Loucy (cell line): ENCODE measurements around the gene STK39.
A peak's percentile ranks its signal among the peaks of the same experiment; 100 is the strongest.

Experiments used
- H2AFZ ChIP-seq: fragments of 200-600 bp; sonication (generic); 2 replicates; pipeline ENCODE4 v1.6.0; 2016; ENCODE audit warnings: antibody characterized with exemption, mild to moderate bottlenecking, low read length, moderate library complexity
- H3F3A ChIP-seq: fragments of 200-600 bp; 2 replicates; pipeline ENCODE4 v1.6.0; 2016; ENCODE audit warnings: antibody characterized with exemption, low read depth, mild to moderate bottlenecking
- H3K27me3 ChIP-seq: fragments of 200-600 bp; sonication (generic); 2 replicates; pipeline ENCODE4 v1.6.1; 2014; ENCODE audit warnings: low read length, mild to moderate bottlenecking; ENCODE audit not compliant: insufficient read depth, poor library complexity, severe bottlenecking
- H3K36me3 ChIP-seq: fragments of 200-600 bp; sonication (generic); 2 replicates; pipeline ENCODE4 v1.6.1; 2016; ENCODE audit warnings: low read length; ENCODE audit not compliant: insufficient read depth
- H3K4me1 ChIP-seq: fragments of 200-600 bp; sonication (generic); 2 replicates; pipeline ENCODE4 v1.5.1; 2014; ENCODE audit warnings: low read length, mild to moderate bottlenecking; ENCODE audit not compliant: insufficient read depth, poor library complexity, severe bottlenecking
- H3K4me2 ChIP-seq: fragments of 200-600 bp; sonication (generic); 2 replicates; pipeline ENCODE4 v1.6.0; 2014; ENCODE audit warnings: antibody characterized with exemption, low read length, low read depth, mild to moderate bottlenecking; ENCODE audit not compliant: poor library complexity, severe bottlenecking
- H3K4me3 ChIP-seq: fragments of 200-600 bp; sonication (generic); 2 replicates; pipeline ENCODE4 v1.5.1; 2014; ENCODE audit warnings: low read length, mild to moderate bottlenecking, mixed read lengths; ENCODE audit not compliant: poor library complexity, severe bottlenecking
- H3K79me2 ChIP-seq: fragments of 200-600 bp; sonication (generic); 2 replicates; pipeline ENCODE4 v1.6.1; 2014; ENCODE audit warnings: low read length; ENCODE audit not compliant: insufficient read depth
- H3K9ac ChIP-seq: fragments of 200-600 bp; sonication (generic); 2 replicates; pipeline ENCODE4 v1.6.0; 2014; ENCODE audit warnings: mild to moderate bottlenecking, low read depth, low read length, moderate library complexity; ENCODE audit not compliant: poor library complexity, severe bottlenecking
- H3K9me2 ChIP-seq: fragments of 200-600 bp; sonication (generic); replicated peaks from 2 replicates; pipeline ENCODE4 v1.6.1; 2016; ENCODE audit warnings: low read depth, low read length, mixed read lengths
- H3K9me3 ChIP-seq: fragments of 200-600 bp; sonication (generic); 2 replicates; pipeline ENCODE4 v1.6.1; 2014; ENCODE audit warnings: mild to moderate bottlenecking, antibody characterized with exemption, low read length, low read depth; ENCODE audit not compliant: insufficient read depth
- H4K20me1 ChIP-seq: fragments of 200-600 bp; sonication (generic); 2 replicates; pipeline ENCODE4 v1.6.0; 2014; ENCODE audit warnings: antibody characterized with exemption, low read length, mild to moderate bottlenecking; ENCODE audit not compliant: insufficient read depth, poor library complexity, severe bottlenecking
- CTCF ChIP-seq: fragments of 200-600 bp; sonication (generic); conservative IDR thresholded peaks from 2 replicates; pipeline ENCODE4 v1.5.1; 2014; ENCODE audit warnings: mild to moderate bottlenecking, antibody characterized with exemption, low read length
- EZH2phosphoT487 ChIP-seq: fragments of 200-600 bp; IDR thresholded peaks from 2 replicates; pipeline ENCODE4 v1.6.1; 2018; ENCODE audit warnings: antibody characterized with exemption, mild to moderate bottlenecking, moderate library complexity, borderline replicate concordance

STK39 gene

GRCh38 chr2:168212167-168212566, 35.2 kb downstream of the STK39 start:
- Histone ChIP-seq H3K4me3 (no peak overlapping the region), H3K9me2 (no peaks in the 10 kb centered on the region), H3K9ac (no peak overlapping the region), H3K4me1 (peaks cover 49% of the 10 kb centered on the region), H4K20me1 (peaks cover 7% of the 10 kb centered on the region), H3K4me2 (peak overlapping the region; percentile 30), H3K79me2 (peaks cover 86% of the 10 kb centered on the region), H3K36me3 (no peaks in the 10 kb centered on the region; the same call in 1 of the 2 replicates), H3K27me3 (no peaks in the 10 kb centered on the region), H3K9me3 (no peaks in the 10 kb centered on the region), H2AFZ (no peak overlapping the region), H3F3A (no peaks in the 10 kb centered on the region)
- no peak for TF ChIP-seq EZH2phosphoT487
- no peak for TF ChIP-seq CTCF

GRCh38 chr2:168211664-168212163, 35.7 kb downstream of the STK39 start:
- no peaks in the 10 kb centered on the region for H3K9me2 ChIP-seq
- H2AFZ ChIP-seq, result no peak overlapping the region
- H4K20me1 ChIP-seq, result peaks cover 7% of the 10 kb centered on the region
- no peak for TF ChIP-seq CTCF
- no peak for TF ChIP-seq EZH2phosphoT487
- H3K4me3 ChIP-seq, result no peak overlapping the region
- peaks cover 86% of the 10 kb centered on the region for H3K79me2 ChIP-seq
- H3K4me2 ChIP-seq, result peak overlapping the region; percentile 30
- no peaks in the 10 kb centered on the region for H3F3A ChIP-seq
- no peak overlapping the region for H3K9ac ChIP-seq
- no peaks in the 10 kb centered on the region for H3K9me3 ChIP-seq
- H3K36me3 ChIP-seq, result no peaks in the 10 kb centered on the region; the same call in 1 of the 2 replicates
- H3K27me3 ChIP-seq, result no peaks in the 10 kb centered on the region
- H3K4me1 ChIP-seq, result peaks cover 49% of the 10 kb centered on the region

GRCh38 chr2:168210895-168211570, 36.4 kb downstream of the STK39 start:
- H2AFZ ChIP-seq, result no peak overlapping the region
- no peaks in the 10 kb centered on the region for H3F3A ChIP-seq
- peaks cover 49% of the 10 kb centered on the region for H3K4me1 ChIP-seq
- H3K27me3 ChIP-seq, result no peaks in the 10 kb centered on the region
- H3K9ac ChIP-seq, result no peak overlapping the region
- H3K36me3 ChIP-seq, result no peaks in the 10 kb centered on the region
- H3K4me3 ChIP-seq, result no peak overlapping the region
- H3K9me2 ChIP-seq, result no peaks in the 10 kb centered on the region
- TF ChIP-seq CTCF (no peak), EZH2phosphoT487 (no peak)
- H3K9me3 ChIP-seq, result no peaks in the 10 kb centered on the region
- peak overlapping the region; percentile 30 for H3K4me2 ChIP-seq
- peaks cover 7% of the 10 kb centered on the region for H4K20me1 ChIP-seq
- peaks cover 86% of the 10 kb centered on the region for H3K79me2 ChIP-seq
